HEK293 (cell line): Measurements from ENCODE around the gene TYMS.

Source experiments
- CTCF ChIA-PET: fragments of 350-600 bp; formaldehyde crosslinking; extraction: SDS; loops from one replicate; lab custom pipeline; 2021; ENCODE audit warnings: antibody characterized with exemption; lab: Yijun Ruan, JAX
- POLR2A ChIA-PET: fragments of 300-600 bp; formaldehyde crosslinking; extraction: SDS; loops from one replicate; lab custom pipeline; 2020; ENCODE audit warnings: antibody characterized with exemption, inconsistent platforms; lab: Yijun Ruan, JAX
- H3K27ac ChIP-seq: fragments of 200-500 bp; sonication (Bioruptor generic); 2 replicates; pipeline ENCODE4 v1.5.1; 2014; ENCODE audit warnings: low read depth, low read length, control low read depth, inconsistent platforms; ENCODE audit errors: extremely low read depth
- H3K36me3 ChIP-seq, 2 experiments: fragments of 200-500 bp in 1 of 2; sonication (Bioruptor generic) in 1 of 2; 1 replicate in 1 of 2; 2 replicates in 1 of 2; pipeline ENCODE4 v1.5.1; 2014 to 2017; ENCODE audit warnings: inconsistent platforms in 2 of 2, low read length in 2 of 2; ENCODE audit not compliant: control insufficient read depth in 2 of 2, insufficient read depth in 1 of 2
- H3K4me1 ChIP-seq: fragments of 200-500 bp; sonication (Bioruptor generic); 2 replicates; pipeline ENCODE4 v1.5.1; 2014; ENCODE audit warnings: mild to moderate bottlenecking, low read length, inconsistent platforms; ENCODE audit not compliant: control insufficient read depth, insufficient read depth
- H3K4me3 ChIP-seq: 2 replicates; pipeline ENCODE4 v1.5.1; 2011; ENCODE audit warnings: low read depth, mild to moderate bottlenecking, control low read depth, low read length, moderate library complexity
- H3K9me3 ChIP-seq: fragments of 200-500 bp; sonication (Bioruptor generic); 2 replicates; pipeline ENCODE4 v1.5.1; 2014; ENCODE audit warnings: low read depth, low read length, inconsistent platforms; ENCODE audit not compliant: control insufficient read depth, insufficient read depth
- EGR2 ChIP-seq: fragments of 450-650 bp; formaldehyde crosslinking; IDR thresholded peaks from 2 replicates; pipeline ENCODE4 v1.5.1; 2016; ENCODE audit warnings: low read depth, missing biosample characterization, missing genetic modification characterization
- KLF1 ChIP-seq: fragments of 450-650 bp; formaldehyde crosslinking; IDR thresholded peaks from 2 replicates; pipeline ENCODE4 v1.5.1; 2016; ENCODE audit warnings: missing biosample characterization, missing genetic modification characterization
- KLF8 ChIP-seq: fragments of 450-650 bp; formaldehyde crosslinking; IDR thresholded peaks from 2 replicates; pipeline ENCODE4 v1.5.1; 2016; ENCODE audit warnings: missing biosample characterization, missing genetic modification characterization
- KLF9 ChIP-seq: fragments of 450-650 bp; formaldehyde crosslinking; IDR thresholded peaks from 2 replicates; pipeline ENCODE4 v1.5.1; 2016; ENCODE audit warnings: missing biosample characterization, missing genetic modification characterization, low read depth
- SP2 ChIP-seq: fragments of 450-650 bp; formaldehyde crosslinking; IDR thresholded peaks from 2 replicates; pipeline ENCODE4 v1.5.1; 2016; ENCODE audit warnings: missing biosample characterization, missing genetic modification characterization
- ZIC2 ChIP-seq: fragments of 450-650 bp; formaldehyde crosslinking; IDR thresholded peaks from 2 replicates; pipeline ENCODE4 v1.5.1; 2016; ENCODE audit warnings: missing biosample characterization, missing genetic modification characterization
- ZNF202 ChIP-seq: fragments of 450-650 bp; formaldehyde crosslinking; IDR thresholded peaks from 2 replicates; pipeline ENCODE4 v1.5.1; 2016; ENCODE audit warnings: missing biosample characterization, missing genetic modification characterization, borderline replicate concordance
- ZNF266 ChIP-seq: fragments of 450-650 bp; formaldehyde crosslinking; IDR thresholded peaks from 2 replicates; pipeline ENCODE4 v1.5.1; 2016; ENCODE audit warnings: missing biosample characterization, missing genetic modification characterization, low read depth
- ZNF48 ChIP-seq: fragments of 450-650 bp; formaldehyde crosslinking; IDR thresholded peaks from 2 replicates; pipeline ENCODE4 v1.5.1; 2016; ENCODE audit warnings: missing biosample characterization, missing genetic modification characterization
- TF ChIP-seq, protein P1 (sequence below): fragments of 450-650 bp; formaldehyde crosslinking; IDR thresholded peaks from 2 replicates; pipeline ENCODE4 v1.5.1; 2016; ENCODE audit warnings: missing biosample characterization, missing genetic modification characterization, borderline replicate concordance
- TF ChIP-seq, protein P2 (sequence below): fragments of 450-650 bp; formaldehyde crosslinking; IDR thresholded peaks from 2 replicates; pipeline ENCODE4 v1.5.1; 2017; ENCODE audit warnings: missing biosample characterization, missing genetic modification characterization
- TF ChIP-seq, protein P3 (sequence below): fragments of 450-650 bp; formaldehyde crosslinking; IDR thresholded peaks from 2 replicates; pipeline ENCODE4 v1.5.1; 2016; ENCODE audit warnings: missing biosample characterization, missing genetic modification characterization
- TF ChIP-seq, protein P4 (sequence below): fragments of 450-650 bp; formaldehyde crosslinking; IDR thresholded peaks from 2 replicates; pipeline ENCODE4 v1.5.1; 2016; ENCODE audit warnings: missing biosample characterization, missing genetic modification characterization

Gene TYMS

DNA sequence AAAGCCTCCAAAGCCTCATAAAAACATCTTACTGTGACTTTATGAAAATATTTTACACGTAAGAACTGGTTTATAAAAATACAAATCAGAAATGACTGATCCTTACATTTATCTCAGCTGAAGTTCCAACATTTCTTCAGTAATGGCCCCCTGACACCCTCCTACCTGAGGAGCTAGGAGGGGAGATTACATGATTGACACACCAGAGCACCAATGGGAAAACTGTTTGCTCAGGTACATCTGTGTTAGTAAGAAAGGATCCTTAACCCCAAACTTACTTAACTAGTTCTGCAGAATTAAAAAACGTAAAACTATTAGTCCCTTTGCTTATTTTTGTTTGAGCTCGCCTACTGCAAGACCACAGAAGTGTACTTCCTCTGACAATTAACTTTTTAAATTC is 28.0 kb downstream of the TYMS start (continued):
- TF ChIP-seq, protein P1, sequence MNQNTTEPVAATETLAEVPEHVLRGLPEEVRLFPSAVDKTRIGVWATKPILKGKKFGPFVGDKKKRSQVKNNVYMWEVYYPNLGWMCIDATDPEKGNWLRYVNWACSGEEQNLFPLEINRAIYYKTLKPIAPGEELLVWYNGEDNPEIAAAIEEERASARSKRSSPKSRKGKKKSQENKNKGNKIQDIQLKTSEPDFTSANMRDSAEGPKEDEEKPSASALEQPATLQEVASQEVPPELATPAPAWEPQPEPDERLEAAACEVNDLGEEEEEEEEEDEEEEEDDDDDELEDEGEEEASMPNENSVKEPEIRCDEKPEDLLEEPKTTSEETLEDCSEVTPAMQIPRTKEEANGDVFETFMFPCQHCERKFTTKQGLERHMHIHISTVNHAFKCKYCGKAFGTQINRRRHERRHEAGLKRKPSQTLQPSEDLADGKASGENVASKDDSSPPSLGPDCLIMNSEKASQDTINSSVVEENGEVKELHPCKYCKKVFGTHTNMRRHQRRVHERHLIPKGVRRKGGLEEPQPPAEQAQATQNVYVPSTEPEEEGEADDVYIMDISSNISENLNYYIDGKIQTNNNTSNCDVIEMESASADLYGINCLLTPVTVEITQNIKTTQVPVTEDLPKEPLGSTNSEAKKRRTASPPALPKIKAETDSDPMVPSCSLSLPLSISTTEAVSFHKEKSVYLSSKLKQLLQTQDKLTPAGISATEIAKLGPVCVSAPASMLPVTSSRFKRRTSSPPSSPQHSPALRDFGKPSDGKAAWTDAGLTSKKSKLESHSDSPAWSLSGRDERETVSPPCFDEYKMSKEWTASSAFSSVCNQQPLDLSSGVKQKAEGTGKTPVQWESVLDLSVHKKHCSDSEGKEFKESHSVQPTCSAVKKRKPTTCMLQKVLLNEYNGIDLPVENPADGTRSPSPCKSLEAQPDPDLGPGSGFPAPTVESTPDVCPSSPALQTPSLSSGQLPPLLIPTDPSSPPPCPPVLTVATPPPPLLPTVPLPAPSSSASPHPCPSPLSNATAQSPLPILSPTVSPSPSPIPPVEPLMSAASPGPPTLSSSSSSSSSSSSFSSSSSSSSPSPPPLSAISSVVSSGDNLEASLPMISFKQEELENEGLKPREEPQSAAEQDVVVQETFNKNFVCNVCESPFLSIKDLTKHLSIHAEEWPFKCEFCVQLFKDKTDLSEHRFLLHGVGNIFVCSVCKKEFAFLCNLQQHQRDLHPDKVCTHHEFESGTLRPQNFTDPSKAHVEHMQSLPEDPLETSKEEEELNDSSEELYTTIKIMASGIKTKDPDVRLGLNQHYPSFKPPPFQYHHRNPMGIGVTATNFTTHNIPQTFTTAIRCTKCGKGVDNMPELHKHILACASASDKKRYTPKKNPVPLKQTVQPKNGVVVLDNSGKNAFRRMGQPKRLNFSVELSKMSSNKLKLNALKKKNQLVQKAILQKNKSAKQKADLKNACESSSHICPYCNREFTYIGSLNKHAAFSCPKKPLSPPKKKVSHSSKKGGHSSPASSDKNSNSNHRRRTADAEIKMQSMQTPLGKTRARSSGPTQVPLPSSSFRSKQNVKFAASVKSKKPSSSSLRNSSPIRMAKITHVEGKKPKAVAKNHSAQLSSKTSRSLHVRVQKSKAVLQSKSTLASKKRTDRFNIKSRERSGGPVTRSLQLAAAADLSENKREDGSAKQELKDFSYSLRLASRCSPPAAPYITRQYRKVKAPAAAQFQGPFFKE (tag by site-specific recombination): no peak
- TF ChIP-seq KLF9 (tag by site-specific recombination): no peak
- TF ChIP-seq, protein P2, sequence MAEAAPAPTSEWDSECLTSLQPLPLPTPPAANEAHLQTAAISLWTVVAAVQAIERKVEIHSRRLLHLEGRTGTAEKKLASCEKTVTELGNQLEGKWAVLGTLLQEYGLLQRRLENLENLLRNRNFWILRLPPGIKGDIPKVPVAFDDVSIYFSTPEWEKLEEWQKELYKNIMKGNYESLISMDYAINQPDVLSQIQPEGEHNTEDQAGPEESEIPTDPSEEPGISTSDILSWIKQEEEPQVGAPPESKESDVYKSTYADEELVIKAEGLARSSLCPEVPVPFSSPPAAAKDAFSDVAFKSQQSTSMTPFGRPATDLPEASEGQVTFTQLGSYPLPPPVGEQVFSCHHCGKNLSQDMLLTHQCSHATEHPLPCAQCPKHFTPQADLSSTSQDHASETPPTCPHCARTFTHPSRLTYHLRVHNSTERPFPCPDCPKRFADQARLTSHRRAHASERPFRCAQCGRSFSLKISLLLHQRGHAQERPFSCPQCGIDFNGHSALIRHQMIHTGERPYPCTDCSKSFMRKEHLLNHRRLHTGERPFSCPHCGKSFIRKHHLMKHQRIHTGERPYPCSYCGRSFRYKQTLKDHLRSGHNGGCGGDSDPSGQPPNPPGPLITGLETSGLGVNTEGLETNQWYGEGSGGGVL (tag by site-specific recombination): no peak
- no peak for TF ChIP-seq ZNF266 (tag by site-specific recombination)
- TF ChIP-seq, protein P3, sequence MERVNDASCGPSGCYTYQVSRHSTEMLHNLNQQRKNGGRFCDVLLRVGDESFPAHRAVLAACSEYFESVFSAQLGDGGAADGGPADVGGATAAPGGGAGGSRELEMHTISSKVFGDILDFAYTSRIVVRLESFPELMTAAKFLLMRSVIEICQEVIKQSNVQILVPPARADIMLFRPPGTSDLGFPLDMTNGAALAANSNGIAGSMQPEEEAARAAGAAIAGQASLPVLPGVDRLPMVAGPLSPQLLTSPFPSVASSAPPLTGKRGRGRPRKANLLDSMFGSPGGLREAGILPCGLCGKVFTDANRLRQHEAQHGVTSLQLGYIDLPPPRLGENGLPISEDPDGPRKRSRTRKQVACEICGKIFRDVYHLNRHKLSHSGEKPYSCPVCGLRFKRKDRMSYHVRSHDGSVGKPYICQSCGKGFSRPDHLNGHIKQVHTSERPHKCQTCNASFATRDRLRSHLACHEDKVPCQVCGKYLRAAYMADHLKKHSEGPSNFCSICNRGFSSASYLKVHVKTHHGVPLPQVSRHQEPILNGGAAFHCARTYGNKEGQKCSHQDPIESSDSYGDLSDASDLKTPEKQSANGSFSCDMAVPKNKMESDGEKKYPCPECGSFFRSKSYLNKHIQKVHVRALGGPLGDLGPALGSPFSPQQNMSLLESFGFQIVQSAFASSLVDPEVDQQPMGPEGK (tag by site-specific recombination): no peak

DNA sequence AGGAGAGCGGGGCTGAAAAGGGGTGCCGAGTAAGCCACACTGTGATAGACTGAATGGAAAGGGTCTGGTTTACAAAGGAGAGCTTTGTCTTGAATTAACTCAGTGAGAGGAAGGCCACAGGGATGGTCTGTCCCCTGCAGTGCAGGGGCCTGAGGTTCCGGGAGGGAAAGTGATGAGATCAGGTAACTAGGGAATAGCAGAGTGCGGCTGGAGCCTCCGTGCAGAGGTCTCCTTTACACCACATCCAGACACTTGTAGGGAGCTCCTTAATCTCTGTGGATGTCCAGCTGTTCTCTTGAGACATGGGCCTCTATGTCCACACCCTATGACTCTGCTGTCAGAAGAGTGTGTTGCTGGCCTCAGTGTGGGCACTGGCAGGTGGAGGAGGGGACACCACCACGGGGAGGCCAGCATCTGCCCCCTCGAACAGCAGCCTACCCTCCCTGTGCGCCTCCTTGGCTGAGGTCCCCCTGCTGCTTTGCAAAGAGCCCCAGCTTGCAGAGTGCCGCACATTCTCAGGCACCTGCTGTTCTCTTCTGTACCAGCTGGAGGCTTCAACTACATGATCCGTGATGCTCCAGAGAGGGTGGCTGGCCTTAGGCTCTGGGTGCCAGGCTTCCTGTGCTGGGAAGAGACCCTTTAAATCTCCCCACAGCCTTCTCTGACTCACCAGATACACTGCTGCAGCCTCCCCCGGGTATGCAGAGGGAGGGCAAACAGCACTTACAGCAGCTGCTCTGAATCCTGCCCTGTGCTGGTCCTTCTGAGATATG is 29.1 kb downstream of the TYMS start:
- Histone ChIP-seq H3K9me3 (no peaks in the 10 kb centered on the region), H3K4me3 (no peak overlapping the region), H3K36me3 (peaks cover 14 to 46% of the 10 kb centered on the region in 2 experiments; a peak in 2 of 3 replicates), H3K27ac (no peak overlapping the region), H3K4me1 (no peaks in the 10 kb centered on the region)
- CTCF ChIA-PET: interaction anchor here (0.7 to 1.7 kb wide), 6 partner anchors 9 to 153 kb away, joined by 3 to 5 read pairs (median 4); no protein-coding TSS in a partner anchor
- TF ChIP-seq SP2 (tag by site-specific recombination) (no peak), ZIC2 (tag by site-specific recombination) (peak; percentile 77)
- POLR2A ChIA-PET: no interaction called here

DNA sequence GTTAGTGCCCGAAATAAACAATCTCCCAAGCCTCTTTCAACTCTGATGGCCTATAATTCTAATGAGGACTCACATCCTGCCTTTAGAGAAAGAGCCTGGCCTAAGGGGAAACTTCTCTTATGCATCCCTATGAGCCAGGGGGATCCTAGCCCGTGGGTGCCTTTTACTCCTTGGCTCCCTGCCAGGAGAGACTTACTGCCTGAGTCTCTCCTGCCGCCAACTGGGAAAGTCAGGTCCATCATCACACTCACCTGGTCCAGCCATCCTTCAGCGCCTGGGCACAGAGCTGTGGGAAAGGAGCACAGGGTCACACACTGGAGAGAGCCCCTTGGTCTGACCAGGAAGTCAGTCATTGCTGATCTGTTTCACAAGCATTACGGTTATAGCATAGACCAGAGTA is 30.9 kb downstream of the TYMS start:
- no peak overlapping the region for H3K27ac ChIP-seq
- H3K4me3 ChIP-seq: no peak overlapping the region
- no peaks in the 10 kb centered on the region for H3K4me1 ChIP-seq
- ChIA-PET POLR2A (interaction anchor here (0.8 to 0.9 kb wide), 2 partner anchors 11 to 18 kb away, joined by 3 read pairs; no protein-coding TSS in a partner anchor), CTCF (no interaction called here)
- peaks cover 13 to 48% of the 10 kb centered on the region in 2 experiments; a peak in 2 of 3 replicates for H3K36me3 ChIP-seq
- TF ChIP-seq EGR2 (no peak), ZNF202 (tag by site-specific recombination) (no peak), SP2 (tag by site-specific recombination) (no peak), KLF1 (tag by site-specific recombination) (no peak), ZNF48 (tag by site-specific recombination) (no peak), KLF8 (tag by site-specific recombination) (no peak)
- TF ChIP-seq, protein P4, sequence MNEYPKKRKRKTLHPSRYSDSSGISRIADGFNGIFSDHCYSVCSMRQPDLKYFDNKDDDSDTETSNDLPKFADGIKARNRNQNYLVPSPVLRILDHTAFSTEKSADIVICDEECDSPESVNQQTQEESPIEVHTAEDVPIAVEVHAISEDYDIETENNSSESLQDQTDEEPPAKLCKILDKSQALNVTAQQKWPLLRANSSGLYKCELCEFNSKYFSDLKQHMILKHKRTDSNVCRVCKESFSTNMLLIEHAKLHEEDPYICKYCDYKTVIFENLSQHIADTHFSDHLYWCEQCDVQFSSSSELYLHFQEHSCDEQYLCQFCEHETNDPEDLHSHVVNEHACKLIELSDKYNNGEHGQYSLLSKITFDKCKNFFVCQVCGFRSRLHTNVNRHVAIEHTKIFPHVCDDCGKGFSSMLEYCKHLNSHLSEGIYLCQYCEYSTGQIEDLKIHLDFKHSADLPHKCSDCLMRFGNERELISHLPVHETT (tag by site-specific recombination): no peak
- TF ChIP-seq, protein P2 (tag by site-specific recombination): no peak
- no peaks in the 10 kb centered on the region for H3K9me3 ChIP-seq
